Activated naive CD4-positive, alpha-beta T cell treated with Interleukin-2 at 50 U/mL for 16 hours (primary cell): ENCODE results near the gene DMRT3.

Experiments used
- DNase-seq: peaks from one replicate; pipeline ENCODE4 v3.0.0-alpha.2; 2020

Gene DMRT3

DNA sequence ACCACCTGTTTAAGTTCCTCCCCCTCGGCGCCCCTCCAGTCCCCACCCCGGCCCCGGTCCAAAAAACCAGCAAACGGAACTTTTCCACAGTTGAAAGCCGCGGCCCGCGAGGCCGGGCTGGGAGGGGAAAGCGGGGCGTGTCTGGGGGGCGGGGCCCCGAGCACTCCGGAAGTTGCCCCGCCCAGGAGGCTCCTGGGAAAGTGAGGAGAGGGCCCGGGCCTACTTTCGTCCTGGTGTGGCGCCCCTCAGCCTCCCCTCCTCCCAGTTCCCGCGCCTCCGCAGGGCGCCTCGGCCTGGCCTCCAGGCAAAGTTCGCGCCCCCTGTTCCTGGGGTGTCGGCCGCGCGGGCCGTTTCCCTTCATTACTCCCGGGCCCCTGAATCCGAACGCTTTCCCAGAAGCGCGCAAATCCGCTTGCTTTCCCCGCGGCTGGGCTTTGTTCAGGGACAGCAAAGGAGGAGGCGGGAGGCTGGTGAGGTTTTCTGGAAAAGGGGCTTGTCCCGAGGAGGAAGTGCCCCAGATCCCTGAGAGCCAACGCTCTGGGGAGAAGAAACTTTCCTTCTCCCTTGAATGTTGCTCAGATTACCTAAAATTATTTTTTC, 4.5 kb upstream of the DMRT3 start:
- no peak for DNase-seq

DNA sequence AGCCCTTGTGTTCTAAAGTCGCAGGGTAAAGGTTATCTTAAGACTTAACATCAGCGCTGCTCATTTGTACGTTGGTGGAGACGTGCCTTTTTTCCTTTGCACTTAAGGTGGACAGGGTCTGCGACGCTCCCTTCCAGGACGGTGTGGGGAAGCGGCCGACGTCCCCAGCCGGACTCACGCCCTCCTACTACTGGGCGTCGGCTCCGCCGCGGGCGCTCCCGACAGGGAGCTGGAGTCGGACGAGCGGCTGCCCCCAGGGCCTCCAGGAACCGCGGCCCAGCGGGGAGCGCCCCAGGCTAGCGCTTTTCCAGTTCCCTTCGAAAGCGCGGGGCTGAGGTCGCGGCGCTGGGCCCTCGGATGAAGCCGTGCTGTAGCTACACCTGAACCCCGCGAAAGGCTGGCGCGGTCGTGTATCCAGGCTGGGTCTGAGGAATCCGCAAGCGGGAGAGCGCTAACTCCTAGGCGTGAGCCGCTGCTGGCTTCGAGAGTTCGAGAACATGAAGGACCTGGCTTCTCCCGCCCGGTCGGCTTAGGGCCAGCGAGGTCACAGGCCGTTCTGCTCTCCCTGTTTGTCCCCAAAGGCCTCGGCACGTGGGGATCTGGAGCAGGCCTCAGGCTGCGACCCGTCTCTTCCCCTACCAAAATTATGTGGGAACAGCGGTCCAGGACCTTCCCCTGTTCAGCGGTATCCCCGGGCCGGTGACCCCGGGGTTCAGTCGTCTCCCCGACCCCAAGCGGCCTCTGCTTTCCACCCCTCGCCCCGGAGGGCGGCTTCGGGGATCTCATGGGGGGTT, 3.8 kb upstream of the DMRT3 start:
- DNase-seq, result no peak

DNA sequence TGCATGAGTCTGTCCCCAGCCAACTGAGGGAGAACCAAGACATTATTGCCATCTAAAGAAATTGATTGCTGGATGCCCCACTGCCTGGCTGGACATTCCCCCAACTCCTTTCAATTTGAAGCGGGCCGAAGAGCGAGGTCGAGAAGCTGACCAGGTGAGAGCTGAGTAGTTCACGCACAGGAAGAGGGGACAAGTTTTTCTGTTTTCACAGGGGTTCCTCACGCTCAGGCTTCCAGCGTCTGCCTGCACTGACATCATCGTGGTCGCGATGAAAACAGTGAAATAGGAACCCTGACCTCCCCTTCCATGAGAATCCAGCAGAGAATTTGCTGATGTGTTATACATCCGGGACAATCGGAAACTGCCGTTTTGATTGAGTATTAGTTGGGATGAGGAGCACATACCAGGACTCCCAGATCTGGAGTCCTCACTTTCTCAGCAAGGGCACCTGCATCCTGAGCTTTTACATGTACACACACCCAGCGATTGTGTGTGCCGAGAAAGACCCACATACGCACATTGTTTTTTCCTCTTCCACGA, 3.1 kb upstream of the DMRT3 start:
- DNase-seq, result no peak

DNA sequence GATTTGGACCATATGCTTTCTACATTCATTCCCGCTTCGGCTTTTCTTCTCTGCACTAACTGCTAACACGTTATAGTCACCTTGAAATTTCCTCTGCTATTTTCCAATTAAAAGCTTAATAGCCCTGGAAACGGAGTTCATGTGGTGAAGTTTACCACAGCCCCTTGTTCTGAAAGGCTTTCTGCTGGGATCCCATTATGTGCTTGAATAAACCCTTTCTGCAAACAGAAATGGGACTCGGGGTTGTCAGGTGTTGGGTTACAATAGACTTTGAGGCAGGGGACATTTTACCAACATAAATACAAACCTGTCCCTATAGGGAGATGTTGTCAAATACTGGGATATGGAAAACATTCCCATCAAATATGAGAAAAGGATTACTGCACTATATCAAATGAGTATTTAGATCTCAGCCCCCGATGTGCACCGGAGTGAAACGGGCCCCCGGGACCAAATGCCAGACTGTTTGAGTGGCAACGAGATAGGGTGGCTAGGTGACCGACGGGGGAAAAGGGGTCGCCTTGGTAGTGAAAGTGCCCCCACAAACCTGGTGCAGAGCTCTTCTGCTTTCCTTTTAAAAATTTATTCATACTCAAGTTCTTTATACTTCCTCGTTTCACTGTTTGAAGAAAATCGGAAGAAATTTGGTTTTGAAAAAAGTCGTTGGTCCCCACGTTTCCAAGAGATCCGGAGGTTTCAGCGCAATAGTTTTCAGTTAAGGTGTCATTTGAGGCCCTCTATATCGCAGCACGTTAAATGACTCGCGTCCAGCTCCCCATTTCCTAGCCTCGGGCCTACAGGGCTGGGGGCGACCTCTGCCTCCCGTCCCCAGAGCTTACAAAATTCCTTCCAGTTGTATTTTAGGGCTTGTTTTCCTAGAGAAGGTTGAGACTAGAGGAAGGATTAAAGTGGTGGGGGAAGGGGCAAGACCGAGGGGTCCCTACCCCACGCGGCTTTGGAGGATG, 2.1 kb upstream of the DMRT3 start:
- no peak for DNase-seq

DNA sequence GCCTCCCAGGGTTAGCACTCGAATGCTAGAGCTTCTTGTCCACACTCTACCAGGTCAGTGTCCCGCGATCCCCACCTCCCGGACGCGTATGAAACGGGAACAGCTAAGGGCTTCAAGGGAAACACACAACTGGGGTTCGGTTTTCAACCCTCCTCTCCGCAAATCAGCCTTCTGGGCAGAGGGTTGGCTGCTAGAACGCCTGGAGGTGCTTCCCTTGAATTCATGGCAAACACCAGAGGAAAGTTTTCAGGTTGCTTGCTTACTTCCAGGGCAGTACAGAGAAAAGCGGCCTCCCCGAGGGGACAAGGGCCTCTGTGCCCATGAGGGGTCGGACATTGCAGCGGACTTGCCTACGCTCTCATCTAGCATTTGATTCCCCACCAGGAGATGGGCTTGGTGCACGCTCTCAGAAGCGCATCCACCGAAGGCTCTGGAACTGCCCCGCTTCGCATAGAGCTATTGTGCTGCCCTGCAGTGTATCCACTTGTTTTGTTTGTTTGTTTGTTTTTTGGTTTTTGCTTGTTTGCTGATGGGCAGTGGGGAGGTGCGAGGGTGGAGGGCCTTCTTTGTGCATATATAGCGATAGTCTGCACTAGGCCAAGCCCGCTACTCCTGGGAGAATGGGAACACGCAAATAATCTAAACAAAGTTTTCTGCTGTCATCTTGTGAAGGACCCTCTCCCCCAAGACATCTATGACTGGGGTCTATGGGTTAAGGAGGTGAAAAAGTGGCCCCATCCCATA, 1.3 kb upstream of the DMRT3 start:
- no peak for DNase-seq

DNA sequence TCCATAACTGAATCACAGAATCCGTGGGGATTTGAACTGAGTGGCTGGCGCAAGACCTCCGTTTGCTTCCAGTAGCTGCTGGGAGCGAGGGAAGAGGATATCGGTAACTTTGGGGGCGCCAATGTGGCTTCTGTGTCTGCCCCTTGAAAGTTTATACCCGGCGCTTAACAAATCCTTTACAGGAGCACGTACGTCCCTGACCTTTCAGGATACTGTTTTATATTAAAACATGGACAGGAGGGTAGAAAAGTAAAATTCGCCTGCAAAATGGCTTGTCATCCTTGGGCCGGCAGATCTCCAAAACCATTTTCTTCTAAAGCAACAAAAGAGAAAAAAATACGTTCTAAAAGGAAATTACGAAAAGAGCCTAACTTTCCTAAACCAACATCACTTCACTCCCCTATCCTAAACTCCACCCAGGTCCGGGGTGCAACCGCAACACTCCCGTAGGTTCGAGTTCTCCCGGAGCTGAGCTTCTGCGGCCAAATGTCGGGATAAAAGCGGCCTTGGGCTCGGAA, 656 bp upstream of the DMRT3 start:
- no peak for DNase-seq

DNA sequence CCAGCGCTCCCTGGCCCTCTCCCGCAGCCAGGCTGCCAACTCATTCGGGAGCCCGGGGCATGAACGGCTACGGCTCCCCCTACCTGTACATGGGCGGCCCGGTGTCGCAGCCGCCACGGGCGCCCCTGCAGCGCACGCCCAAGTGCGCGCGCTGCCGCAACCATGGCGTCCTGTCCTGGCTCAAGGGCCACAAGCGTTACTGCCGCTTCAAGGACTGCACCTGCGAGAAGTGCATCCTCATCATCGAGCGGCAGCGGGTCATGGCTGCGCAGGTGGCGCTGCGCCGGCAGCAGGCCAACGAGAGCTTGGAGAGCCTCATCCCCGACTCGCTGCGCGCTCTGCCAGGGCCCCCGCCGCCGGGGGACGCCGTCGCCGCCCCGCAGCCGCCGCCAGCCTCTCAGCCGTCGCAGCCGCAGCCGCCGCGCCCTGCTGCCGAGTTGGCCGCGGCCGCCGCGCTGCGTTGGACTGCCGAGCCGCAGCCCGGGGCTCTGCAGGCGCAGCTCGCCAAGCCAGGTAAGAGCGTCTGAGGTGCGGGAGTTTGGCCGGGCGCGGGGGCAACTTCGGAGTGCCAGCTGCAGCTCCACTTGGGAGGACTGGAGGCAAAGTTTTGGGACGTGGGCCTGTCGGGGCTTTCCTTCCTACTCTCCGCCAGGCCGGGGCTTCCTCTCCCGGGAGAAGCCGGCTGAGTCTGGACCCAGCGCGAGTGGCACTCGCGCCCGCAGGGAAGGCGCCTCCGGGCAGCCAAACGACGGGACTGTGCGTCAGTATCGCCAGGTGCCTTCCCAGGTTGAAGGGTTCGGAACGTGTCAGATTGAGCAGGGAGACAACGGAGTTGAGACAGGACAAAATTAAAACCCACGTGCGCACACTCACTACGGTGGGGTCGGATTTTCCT, 735 bp downstream of the DMRT3 start:
- no peak for DNase-seq

DNA sequence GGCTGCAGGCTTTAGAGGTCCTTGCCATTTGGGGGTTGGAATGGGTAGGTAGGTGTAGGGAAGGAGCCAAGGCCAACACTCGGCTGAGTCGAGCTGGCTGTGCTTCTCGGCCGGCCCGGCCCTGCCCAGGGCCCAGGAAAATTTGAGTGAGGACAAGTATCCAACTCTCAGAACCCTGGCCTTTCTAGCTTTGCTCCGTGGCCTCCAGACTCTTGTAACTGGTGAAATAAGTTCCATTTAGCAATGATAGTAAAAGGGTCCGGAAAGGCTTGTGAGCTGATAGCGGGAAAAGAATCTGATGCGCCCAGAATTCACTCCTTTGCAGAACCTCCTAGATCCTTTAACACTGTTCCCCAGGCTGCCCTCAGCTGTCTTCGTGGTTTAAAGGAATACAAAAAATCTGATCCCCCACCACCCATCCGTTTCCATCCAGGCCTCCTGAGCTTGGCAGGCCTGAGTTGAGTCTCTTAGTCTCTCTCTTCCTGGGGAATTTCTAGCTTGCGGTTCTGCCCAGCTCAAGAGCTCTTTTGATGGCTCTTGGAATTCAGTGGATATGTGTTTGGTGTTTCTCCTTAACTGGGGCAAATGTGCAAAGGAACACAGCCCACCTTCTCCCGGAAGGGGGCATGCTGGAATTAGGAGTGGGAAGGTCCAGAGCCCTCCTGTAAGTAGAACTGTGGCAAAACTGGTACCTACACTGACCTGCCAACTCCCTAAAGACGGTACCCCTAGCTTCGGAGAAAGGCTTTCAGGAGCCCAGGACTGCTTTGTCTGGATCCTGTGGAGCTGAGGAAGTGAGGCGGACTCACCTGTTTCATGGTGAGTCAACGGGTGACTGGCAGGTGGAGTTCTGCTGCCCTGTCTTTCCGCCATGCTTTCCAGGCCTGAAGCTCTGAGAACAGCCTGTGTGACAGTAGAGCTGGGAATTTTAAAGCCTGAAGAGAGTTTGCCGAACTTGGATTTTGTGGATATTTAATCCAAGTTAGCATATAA, 1.7 kb downstream of the DMRT3 start:
- DNase-seq, result no peak

DNA sequence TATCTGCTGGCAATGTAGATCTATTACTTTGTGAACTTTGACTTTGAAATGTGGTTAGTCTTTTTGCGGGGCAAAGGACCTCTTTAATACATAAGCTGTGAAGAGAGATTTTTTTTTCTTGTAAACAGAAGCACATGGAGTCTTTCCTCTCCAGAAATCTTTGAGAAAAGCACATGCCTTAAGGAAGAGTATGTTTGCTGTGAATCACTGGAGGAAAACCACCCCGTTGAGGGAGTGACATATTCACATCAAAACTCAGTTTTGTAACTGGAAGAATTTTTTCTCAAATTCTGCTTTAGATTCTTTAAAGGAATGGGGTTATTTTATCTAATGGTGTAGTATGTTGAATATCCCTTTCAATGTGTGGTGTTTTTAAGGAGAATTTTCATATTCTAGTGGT, 3.5 kb downstream of the DMRT3 start:
- DNase-seq, result no peak

DNA sequence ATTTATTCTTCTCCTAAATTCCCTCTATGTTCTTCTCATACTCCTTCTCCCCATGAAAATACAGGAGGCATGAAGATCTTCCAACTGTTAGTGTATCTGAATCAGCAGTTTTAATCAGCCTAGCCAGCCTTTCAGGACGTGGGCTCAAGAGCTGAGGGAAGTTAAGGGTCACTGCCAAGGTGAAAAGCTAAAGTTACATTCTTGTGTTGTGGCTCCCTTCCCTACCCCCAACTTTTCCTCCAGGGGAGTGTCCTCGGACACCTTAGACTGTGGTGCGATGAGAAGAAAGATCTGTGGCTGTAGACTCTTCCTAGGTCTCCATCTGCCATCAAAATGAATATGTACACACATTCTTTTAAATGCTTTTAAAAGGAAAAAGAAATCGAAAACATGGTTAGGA, 4.2 kb downstream of the DMRT3 start:
- DNase-seq, result no peak

DNA sequence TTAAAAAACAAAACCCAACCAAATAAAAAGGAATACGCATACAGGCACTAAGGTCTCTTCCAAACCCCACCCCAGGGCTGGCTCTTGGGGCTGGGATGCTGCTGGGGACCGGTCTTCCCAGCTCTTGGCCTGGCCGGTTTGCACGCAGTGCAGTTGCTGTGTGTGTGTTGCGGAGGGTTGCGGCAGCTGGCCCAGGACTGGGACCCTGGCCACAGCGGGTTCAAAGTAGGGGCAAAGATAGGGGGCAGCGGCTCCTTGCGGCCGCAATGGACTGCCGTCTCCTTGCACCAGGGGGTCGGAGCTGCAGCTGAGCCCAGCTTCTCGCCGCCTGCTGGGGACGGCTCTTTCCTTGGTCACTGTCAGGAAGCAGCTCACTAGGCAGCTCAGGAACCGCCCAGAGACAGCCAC, 5.0 kb downstream of the DMRT3 start:
- no peak for DNase-seq

DNA sequence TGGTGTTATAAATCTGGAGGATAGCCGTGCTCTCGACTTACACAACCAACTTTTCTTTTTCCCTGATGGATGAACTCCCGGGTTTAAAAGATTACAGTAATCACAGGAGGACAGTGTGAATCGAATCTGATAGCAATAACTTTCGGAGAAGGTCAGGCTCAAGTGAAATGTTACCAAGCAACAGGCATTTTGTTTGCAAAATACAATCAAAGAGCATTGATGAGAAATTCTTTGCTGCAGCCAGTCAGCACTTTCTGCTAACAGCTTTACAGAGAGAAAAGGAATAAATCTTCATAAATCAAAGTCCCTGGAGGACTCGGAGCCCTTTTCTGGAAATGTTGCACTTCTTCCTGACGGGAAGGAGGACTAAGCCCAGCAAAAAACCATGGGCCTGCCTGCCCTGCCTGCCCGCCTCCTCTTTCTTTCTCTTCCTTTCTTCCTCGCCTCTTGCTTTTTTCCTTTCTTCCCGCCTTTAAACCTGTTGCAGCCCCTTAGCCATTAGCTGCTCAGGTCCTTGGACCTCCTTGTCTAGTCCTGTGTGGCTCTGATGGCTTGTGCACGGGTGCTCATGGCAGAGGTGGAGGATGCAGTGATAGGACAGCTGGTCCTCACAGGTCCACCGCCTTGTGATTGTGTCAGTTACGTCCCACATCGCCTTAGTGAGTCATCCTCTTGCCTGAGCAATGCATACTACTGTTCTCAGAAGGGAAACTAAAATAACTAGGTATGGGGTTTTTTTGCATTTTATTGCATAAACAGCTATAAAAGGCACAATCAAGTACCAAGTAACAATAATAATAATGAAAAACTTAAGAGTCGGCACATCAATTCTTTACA, 6.2 kb downstream of the DMRT3 start:
- no peak for DNase-seq

DNA sequence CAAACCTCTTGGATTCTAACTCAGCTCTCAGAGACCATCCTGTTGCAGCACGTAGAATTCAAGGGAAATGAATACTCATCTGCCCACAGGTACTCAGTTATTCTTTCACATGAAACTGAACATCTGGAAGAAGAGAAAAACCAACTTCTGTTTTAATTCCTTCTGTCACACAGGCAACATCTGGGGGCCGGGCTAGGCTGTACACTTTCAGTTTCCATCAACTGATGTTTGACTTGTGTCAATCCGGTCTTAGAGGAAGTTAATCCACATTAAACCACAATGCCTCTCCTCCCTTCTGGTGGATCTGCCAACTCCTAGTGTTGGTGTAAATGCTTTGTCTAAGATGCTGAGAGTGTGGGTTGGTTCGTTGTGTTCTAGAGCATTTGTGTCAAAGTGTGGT, 17.6 kb downstream of the DMRT3 start:
- no peak for DNase-seq

DNA sequence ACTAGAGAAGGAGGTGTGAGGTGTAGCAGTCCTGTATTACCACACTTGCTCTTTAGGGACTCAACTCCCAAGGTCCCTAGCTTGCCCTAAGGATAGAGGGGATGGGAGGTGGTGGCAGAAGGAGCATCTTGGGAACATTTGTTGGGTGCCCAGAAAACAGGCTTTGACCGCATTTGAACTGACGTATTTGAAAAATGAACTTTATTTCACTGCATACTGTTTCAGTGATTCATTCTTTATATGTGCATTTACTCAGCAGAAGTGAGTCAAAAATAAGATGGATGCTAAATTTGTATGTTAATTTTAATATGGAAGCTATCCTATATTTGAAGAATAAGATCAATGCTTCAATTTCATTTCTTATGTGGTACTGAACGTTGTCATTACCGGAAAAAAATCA, 18.7 kb downstream of the DMRT3 start:
- no peak for DNase-seq

DNA sequence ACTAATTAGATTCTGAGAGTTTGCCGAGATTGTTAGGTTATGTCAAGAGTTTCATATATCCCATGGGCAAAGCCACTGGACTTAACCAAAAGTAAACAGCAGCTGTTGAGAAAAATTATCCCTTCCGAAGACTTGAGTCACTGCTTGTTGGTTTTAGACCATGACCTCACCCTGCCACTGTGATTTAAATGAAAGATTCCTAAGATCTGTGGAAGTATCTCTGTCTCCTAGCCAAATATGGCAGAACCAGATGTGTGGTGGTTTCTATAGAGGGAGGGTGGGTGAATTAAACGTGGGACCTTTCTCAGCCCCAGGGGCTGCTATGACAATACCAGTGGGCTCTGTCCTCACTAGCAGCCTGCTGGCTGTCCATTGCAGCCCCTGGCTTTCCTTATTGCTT, 19.3 kb downstream of the DMRT3 start:
- no peak for DNase-seq

DNA sequence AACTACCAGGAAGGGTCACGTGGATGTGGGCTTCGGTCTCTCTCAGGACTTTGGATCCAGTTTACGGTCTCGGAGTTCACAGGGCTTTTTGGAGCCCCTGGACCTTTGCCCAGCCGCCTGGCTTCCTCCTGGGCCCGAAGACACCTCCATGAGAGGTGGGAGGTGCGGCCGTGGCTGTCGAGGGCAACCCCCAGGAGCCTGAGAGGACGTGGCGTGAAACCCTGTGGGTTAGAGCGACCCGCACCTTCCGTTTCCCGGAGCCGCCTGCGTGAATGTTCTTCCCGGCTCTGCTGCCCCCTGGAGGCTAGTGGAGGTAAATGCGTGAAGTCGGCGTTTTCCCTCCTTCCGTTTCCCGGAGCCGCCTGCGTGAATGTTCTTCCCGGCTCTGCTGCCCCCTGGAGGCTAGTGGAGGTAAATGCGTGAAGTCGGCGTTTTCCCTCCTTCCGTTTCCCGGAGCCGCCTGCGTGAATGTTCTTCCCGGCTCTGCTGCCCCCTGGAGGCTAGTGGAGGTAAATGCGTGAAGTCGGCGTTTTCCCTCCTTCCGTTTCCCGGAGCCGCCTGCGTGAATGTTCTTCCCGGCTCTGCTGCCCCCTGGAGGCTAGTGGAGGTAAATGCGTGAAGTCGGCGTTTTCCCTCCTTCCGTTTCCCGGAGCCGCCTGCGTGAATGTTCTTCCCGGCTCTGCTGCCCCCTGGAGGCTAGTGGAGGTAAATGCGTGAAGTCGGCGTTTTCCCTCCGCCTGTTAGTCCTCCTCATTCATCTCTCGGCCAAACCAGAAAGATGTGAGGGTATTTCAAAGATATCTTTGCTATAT, 22.1 kb downstream of the DMRT3 start:
- DNase-seq, result peak; percentile 34

DNA sequence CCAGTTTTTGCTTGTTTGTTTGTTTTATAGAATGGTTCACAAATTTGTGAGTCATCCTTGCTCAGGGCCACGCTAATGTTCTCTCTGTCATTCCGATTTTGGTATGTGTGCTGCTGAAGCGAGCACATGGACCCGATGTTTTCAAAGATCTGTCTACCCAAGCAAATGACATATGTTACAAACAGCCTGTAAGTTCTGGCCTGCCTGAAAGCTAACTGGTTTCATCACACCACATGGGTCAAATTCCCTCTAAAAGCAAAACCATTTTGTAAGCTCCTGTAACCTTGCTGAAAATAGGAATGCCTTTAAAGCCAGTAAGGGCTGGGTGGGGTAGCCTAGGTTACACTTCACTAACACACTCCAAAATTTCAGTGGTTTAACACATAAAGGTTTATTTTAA, 25.4 kb downstream of the DMRT3 start:
- DNase-seq, result no peak

DNA sequence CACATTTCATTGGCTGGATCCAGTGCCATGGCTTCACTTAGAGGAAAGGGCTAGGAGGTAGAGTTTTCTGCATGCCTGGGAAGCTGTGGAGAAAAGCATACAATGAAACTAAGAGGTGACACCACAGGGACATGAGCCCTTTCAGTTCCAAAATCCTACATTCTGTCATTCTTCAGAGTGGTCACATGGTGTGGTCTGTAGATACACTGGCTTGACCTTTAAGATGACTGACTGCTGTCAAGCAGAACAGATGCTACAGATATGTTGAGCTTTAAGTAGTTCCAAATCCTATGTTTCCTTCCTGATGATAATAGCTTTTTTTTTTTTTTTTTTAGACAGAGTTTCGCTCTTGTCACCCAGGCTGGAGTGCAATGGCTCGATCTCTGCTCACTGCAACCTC, 26.2 kb downstream of the DMRT3 start:
- DNase-seq, result no peak
